GM10248 (cell line): ENCODE results near the gene COL23A1.

Experiments
- CTCF ChIA-PET: fragments of 300-600 bp; sonication (Branson Sonifier 250); formaldehyde crosslinking; extraction: SDS; loops from one replicate; lab custom pipeline; 2021; ENCODE audit warnings: antibody characterized with exemption; lab: Yijun Ruan, JAX
- POLR2A ChIA-PET: fragments of 350-650 bp; sonication (Branson Sonifier 250); formaldehyde crosslinking; extraction: SDS; loops from one replicate; lab custom pipeline; 2020; ENCODE audit warnings: antibody characterized with exemption; lab: Yijun Ruan, JAX
- DNase-seq: peaks from one replicate; pipeline ENCODE4 v3.0.0; 2012; ENCODE audit errors: extremely low spot score
- CTCF ChIP-seq: IDR thresholded peaks from 2 replicates; pipeline ENCODE4 v1.5.1; 2012; ENCODE audit warnings: mild to moderate bottlenecking, low read depth; ENCODE audit errors: extremely low read depth, missing control alignments, control extremely low read depth

Gene COL23A1

GRCh38 chr5:178626484-178627258 lies 36.5 kb upstream of the COL23A1 start, which contains the start of gene CLK4:
TSS of gene CLK4 (minus strand) at chr5:178627050. CDS start at chr5:178623416, 3,634 bp downstream.
- CTCF ChIA-PET, result interaction anchor here (1.1 to 1.2 kb wide), 2 partner anchors 8 to 11 kb away, joined by 3 to 6 read pairs; no protein-coding TSS in a partner anchor
- POLR2A ChIA-PET, result interaction anchor here (1.6 kb wide), 1 partner anchor 997 kb away, joined by 5 read pairs; the partner anchor contains the start of gene HNRNPH1
- TF ChIP-seq CTCF, result no peak
- DNase-seq, result peak; percentile 97

- ChIA-PET POLR2A (interaction anchor here (0.8 to 1.6 kb wide), 2 partner anchors 21 to 998 kb away, joined by 3 to 5 read pairs; partner anchors contain the start of gene HNRNPH1), CTCF (interaction anchor here (1.2 to 2.4 kb wide), 3 partner anchors 11 to 105 kb away, joined by 4 to 6 read pairs (median 6); partner anchors contain the start of gene ZNF354A)
- DNase-seq, result peak; percentile 23
- no peak for TF ChIP-seq CTCF
These were observed 35.7 kb upstream of the COL23A1 start for GRCh38 chr5:178625679-178626483.

GRCh38 chr5:178624631-178625546 lies 34.7 kb upstream of the COL23A1 start:
- CTCF ChIA-PET, result interaction anchor here (1.0 to 2.4 kb wide), 7 partner anchors 9 to 344 kb away, joined by 3 to 9 read pairs (median 4); partner anchors contain the start of gene ZNF354A
- DNase-seq, result no peak
- POLR2A ChIA-PET, result interaction anchor here (0.8 to 1.6 kb wide), 2 partner anchors 20 to 999 kb away, joined by 3 to 5 read pairs; partner anchors contain the start of gene HNRNPH1
- TF ChIP-seq CTCF, result no peak

GRCh38 chr5:178622679-178623247 lies 32.6 kb upstream of the COL23A1 start:
- ChIA-PET POLR2A (no interaction called here), CTCF (interaction anchor here (0.9 to 1.6 kb wide), 2 partner anchors 11 to 15 kb away, joined by 3 to 4 read pairs; no protein-coding TSS in a partner anchor)
- TF ChIP-seq CTCF, result no peak
- no peak for DNase-seq

- POLR2A ChIA-PET, result no interaction called here
- CTCF ChIA-PET, result interaction anchor here (1.1 to 1.5 kb wide), 3 partner anchors 10 to 384 kb away, joined by 3 to 5 read pairs (median 5); no protein-coding TSS in a partner anchor
- no peak for TF ChIP-seq CTCF
- no peak for DNase-seq
These were observed 29.2 kb upstream of the COL23A1 start for GRCh38 chr5:178619390-178619789.
